Osteocyte (in vitro differentiated cells): ENCODE measurements around the gene FNDC8. TPM values are rescaled to one million over a fixed set of nuclear protein-coding genes. Genes with fewer than 3 reads are reported as not detected.

Experiments
- DNase-seq: peaks from one replicate; pipeline ENCODE4 v3.0.0; 2021; ENCODE audit warnings: mixed read lengths; ENCODE audit not compliant: unreplicated experiment; ENCODE audit errors: extremely low spot score
- H3K27ac Mint-ChIP-seq: one replicate; pipeline ENCODE4 v1.8.0; 2021; ENCODE audit warnings: mild to moderate bottlenecking, mixed read lengths; ENCODE audit not compliant: unreplicated experiment
- H3K27me3 Mint-ChIP-seq: one replicate; pipeline ENCODE4 v1.8.0; 2021; ENCODE audit warnings: mixed read lengths; ENCODE audit not compliant: unreplicated experiment
- H3K36me3 Mint-ChIP-seq: one replicate; pipeline ENCODE4 v1.8.0; 2021; ENCODE audit warnings: mixed read lengths; ENCODE audit not compliant: unreplicated experiment
- H3K4me1 Mint-ChIP-seq: one replicate; pipeline ENCODE4 v1.8.0; 2021; ENCODE audit warnings: mixed read lengths; ENCODE audit not compliant: unreplicated experiment
- H3K4me3 Mint-ChIP-seq: one replicate; pipeline ENCODE4 v1.8.0; 2021; ENCODE audit warnings: mild to moderate bottlenecking, moderate library complexity, mixed read lengths; ENCODE audit not compliant: unreplicated experiment
- H3K9me3 Mint-ChIP-seq: one replicate; pipeline ENCODE4 v1.8.0; 2021; ENCODE audit warnings: mixed read lengths; ENCODE audit not compliant: unreplicated experiment
- total RNA-seq: library from RNA; stranded (reverse); gene quantifications from 2 replicates; pipeline ENCODE4 v1.2.1, GENCODE V29; 2021
- TF ChIP-seq, protein P1 (sequence below): fragments of 200-600 bp; sonication (generic); IDR thresholded peaks from 2 replicates; pipeline ENCODE4 v1.5.0; 2021; ENCODE audit warnings: antibody characterized with exemption, mild to moderate bottlenecking, moderate library complexity

The FNDC8 gene
- total RNA-seq, 1 donor from 2014 or later = not detected

DNA sequence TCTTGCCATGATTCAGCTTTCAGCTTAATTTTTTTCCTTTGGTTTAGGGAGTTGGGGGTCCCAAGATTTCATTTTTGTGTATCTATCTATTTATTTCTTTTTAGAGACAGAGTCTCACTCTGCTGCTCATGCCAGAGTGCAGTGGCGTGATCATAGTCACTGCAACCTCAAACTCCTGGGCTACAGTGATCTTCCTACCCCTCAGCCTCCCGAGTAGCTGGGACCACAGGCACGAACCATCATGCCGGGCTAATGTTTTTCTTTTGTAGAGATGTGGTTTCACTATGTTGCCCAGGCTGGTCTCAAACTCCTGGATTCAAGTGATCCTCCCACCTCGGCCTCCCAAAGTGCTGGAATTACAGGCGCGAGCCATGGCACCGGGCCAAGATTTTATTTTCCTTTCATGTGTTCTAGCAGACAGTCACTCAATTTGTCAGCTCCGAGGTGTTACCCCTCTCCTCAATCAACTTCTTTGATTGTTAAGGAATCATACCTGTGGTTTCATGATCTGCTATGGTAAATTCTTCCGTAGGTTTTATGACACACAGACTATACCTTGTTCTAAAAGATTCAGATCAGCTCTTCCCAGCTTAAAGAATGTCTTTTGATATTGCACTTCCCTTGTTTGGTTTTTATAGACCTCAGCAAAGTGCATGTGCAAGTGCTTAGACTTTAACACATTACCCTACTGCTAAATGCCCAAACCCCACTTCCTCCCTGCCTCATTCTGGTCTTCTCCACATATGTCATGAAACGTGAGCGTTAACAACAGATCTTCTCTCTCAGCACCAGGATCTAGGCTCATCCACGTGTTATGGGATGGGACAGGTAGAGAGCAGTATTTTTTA is 39.2 kb downstream of the FNDC8 start:
- no peak overlapping the region for H3K4me3 Mint-ChIP-seq
- no peaks in the 10 kb centered on the region for H3K9me3 Mint-ChIP-seq
- peaks cover 46% of the 10 kb centered on the region for H3K27me3 Mint-ChIP-seq
- no peak overlapping the region for H3K27ac Mint-ChIP-seq
- no peak for DNase-seq
- H3K4me1 Mint-ChIP-seq = no peaks in the 10 kb centered on the region
- no peaks in the 10 kb centered on the region for H3K36me3 Mint-ChIP-seq
- TF ChIP-seq, protein P1, sequence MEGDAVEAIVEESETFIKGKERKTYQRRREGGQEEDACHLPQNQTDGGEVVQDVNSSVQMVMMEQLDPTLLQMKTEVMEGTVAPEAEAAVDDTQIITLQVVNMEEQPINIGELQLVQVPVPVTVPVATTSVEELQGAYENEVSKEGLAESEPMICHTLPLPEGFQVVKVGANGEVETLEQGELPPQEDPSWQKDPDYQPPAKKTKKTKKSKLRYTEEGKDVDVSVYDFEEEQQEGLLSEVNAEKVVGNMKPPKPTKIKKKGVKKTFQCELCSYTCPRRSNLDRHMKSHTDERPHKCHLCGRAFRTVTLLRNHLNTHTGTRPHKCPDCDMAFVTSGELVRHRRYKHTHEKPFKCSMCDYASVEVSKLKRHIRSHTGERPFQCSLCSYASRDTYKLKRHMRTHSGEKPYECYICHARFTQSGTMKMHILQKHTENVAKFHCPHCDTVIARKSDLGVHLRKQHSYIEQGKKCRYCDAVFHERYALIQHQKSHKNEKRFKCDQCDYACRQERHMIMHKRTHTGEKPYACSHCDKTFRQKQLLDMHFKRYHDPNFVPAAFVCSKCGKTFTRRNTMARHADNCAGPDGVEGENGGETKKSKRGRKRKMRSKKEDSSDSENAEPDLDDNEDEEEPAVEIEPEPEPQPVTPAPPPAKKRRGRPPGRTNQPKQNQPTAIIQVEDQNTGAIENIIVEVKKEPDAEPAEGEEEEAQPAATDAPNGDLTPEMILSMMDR = no peak

DNA sequence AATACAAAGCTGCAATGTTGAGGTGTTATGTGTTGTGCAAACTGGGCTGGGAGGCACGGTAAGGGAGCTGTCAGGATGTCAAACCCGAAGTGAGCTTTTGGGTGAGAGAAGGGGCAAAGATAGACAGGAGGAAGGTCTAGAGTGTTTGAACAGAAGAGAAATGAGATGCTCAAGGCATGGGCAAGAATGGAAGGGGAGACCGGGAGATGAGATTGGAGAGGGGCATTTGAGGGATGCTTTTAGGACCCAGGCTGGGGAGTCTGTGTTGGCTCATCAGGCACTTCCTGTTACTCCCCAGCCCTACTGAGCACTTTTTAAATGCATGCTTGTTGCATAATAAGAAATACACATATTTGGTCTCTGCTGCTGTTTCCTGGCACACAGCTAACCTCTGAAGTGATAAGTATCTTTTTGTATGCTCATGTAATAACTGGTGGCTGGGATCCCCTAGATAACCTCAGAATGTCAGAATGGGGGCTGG is 39.9 kb downstream of the FNDC8 start:
- H3K27ac Mint-ChIP-seq = no peak overlapping the region
- TF ChIP-seq, protein P1 = no peak
- H3K27me3 Mint-ChIP-seq = peaks cover 41% of the 10 kb centered on the region

DNA sequence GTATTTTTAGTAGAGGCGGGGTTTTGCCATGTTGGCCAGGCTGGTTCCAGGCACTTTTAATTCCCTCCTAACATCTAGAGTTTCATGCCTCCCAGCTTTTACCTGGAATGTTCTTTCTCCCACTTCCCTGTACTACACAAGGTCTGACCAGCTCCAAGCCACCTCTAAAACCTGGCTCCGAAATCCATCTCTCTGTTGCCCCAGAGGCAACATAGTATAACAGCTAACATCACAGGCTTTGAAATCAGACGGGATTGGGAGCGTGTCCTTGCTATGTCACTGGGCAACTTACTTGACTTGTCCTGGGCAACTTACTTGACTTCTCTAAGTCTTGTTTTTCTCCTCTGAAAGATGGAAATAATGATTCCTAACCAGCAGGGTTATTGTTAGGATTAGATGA is 41.3 kb downstream of the FNDC8 start:
- Mint-ChIP-seq H3K9me3 (no peaks in the 10 kb centered on the region), H3K36me3 (no peaks in the 10 kb centered on the region), H3K4me1 (no peaks in the 10 kb centered on the region), H3K27me3 (peaks cover 36% of the 10 kb centered on the region), H3K27ac (no peak overlapping the region), H3K4me3 (no peak overlapping the region)
- DNase-seq = no peak
- TF ChIP-seq, protein P1 = no peak

More for the DNA sequence above, 39.9 kb downstream of the FNDC8 start:
- Mint-ChIP-seq H3K36me3 (no peaks in the 10 kb centered on the region), H3K4me3 (no peak overlapping the region), H3K4me1 (no peaks in the 10 kb centered on the region), H3K9me3 (no peaks in the 10 kb centered on the region)
- DNase-seq = no peak

DNA sequence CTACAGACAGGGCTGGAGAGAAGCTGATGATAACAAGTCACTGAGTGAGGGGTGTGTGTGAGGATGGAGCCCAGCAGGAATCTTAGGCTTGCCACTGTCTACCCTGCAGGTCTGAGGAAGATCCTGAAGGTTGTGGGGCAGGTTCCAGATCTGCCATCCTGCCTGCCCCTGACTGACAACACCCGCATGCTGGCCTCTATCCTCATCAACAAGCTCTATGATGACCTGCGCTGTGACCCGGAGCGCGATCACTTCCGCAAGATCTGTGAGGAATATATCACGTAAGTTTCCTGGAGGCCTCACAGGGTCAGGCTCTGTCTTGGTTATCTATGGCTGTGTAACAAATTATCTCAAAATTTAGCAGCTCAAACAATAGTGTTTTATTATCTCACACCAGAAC is 42.5 kb downstream of the FNDC8 start:
- TF ChIP-seq, protein P1 = no peak
- no peak for DNase-seq
- Mint-ChIP-seq H3K27me3 (peaks cover 28% of the 10 kb centered on the region), H3K9me3 (no peaks in the 10 kb centered on the region), H3K36me3 (no peaks in the 10 kb centered on the region), H3K4me1 (no peaks in the 10 kb centered on the region), H3K4me3 (no peak overlapping the region), H3K27ac (no peak overlapping the region)

DNA sequence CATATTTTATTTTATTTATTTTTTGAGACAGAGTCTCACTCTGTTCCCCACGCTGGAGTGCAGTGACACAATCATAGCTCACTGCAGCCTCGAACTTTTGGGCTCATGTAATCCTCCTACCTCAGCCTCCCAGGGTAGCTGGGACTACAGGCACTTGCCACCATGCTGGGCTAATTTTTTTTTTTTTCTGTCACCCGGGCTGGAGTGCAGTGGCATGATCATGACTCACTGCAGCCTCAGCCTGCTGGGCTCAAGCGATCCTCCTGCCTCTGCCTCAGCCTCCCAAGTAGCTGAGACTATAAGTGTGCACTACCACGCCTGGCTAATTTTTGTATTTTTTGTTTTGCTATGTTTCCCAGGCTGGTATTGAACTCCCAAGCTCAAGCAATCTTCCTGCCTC is 43.3 kb downstream of the FNDC8 start:
- Mint-ChIP-seq H3K4me1 (no peaks in the 10 kb centered on the region), H3K4me3 (no peak overlapping the region), H3K27me3 (peaks cover 28% of the 10 kb centered on the region), H3K9me3 (no peaks in the 10 kb centered on the region), H3K27ac (no peak overlapping the region), H3K36me3 (no peaks in the 10 kb centered on the region)
- no peak for DNase-seq
- TF ChIP-seq, protein P1 = no peak
